Measurements from ENCODE around the gene SNX32. TPM values are rescaled to one million over a fixed set of nuclear protein-coding genes. Genes with fewer than 3 reads are reported as not detected.

SNX32 gene
- 1.2 and 3.1 TPM in 2 replicates for total RNA-seq

GRCh38 chr11:65833297-65834030 is at the start of gene SNX32:
Gene SNX32 (plus strand): TSS chr11:65833963. CDS start chr11:65834066, 103 bp downstream.

GRCh38 chr11:65786786-65787636 is 46.8 kb upstream of the SNX32 start, which contains the start of gene OVOL1:
Gene OVOL1 (plus strand): TSS chr11:65787063. CDS start chr11:65787374, 311 bp downstream.

GRCh38 chr11:65857853-65858680 is 24.3 kb downstream of the SNX32 start, which contains the start of gene CFL1:
Gene CFL1 (minus strand): TSS chr11:65858180. CDS start chr11:65858099, 81 bp downstream.

DNA sequence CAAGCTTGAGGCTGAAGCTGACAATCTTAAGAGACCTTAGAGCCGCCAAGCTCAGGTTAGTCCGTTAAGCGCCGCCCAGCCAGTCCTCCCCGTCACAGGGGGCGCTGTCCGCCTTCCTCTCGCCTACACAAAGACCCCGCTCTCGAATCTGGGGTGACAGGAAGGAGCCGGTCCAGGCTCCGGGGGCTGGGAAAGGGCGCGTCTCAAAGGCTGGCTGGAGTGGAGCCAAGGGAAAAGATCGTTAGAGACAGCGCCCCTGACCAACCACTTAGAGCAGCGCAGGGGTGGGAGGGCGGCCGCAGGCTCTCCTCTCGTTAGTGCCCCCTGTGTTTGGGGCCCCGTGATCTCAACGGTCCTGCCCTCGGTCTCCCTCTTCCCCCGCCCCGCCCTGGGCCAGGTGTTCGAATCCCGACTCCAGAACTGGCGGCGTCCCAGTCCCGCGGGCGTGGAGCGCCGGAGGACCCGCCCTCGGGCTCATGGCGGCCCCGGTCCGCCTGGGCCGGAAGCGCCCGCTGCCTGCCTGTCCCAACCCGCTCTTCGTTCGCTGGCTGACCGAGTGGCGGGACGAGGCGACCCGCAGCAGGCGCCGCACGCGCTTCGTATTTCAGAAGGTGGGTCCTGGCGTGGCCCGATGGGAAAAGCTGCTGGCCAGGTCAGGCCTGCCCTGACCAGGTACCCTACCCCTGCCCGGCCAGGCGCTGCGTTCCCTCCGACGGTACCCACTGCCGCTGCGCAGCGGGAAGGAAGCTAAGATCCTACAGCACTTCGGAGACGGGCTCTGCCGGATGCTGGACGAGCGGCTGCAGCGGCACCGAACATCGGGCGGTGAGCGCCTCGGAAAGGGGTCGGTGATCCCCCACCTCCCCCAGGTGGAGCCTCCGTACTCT is 26.8 kb downstream of the SNX32 start, which contains the start of gene MUS81:
MUS81 (plus strand) TSS at position 156 of the 887 bp plus-strand sequence; CDS start at position 477, 321 bp downstream.

DNA sequence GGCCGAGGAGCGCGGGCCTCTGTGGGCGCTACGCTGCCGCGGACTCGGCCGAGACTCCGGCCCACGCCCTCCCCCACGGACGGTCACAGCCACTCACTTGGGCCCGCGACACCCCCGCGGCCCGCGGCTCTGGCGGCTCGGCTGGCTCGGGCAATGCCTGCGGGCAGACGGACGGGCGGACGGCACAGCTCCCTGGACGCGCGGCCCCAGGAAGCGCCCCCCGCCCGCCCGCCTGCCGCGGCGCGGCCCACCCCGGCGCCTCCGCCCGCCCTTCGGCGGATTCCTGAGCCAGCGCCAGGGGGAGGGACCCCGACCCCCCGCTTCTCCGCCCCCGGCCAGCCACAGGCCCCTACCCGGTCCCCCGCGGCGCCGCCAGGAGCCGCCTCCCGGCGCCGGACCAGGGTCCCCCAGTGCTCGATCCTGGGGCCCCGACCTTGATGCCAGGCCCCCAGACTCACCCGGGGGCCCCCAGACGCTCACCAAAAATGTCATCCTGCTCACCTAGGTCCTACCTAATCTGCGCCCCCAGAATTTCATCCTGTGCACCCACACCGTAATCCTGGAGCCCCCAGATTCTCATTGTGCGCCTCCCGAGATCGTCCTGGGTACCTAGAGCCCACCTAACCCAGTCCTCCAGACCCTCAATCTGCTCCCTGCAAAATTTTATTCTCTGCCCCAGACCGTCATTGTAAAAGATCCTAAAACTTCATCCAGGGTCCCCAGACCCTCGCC is 39.0 kb downstream of the SNX32 start, which contains the start of gene EFEMP2:
EFEMP2 (minus strand) TSS at position 215 of the 732 bp plus-strand sequence. CDS start 446 bp downstream, outside the sequence.

GRCh38 chr11:65879617-65880016 is 45.9 kb downstream of the SNX32 start, which contains the start of gene CTSW:
Gene CTSW (plus strand): TSS chr11:65879837. CDS start chr11:65879855, 18 bp downstream.

GRCh38 chr11:65888163-65888814 is 54.5 kb downstream of the SNX32 start, which contains the start of gene FIBP:
Gene FIBP (minus strand): TSS chr11:65888471. CDS start chr11:65888418, 53 bp downstream.

DNA sequence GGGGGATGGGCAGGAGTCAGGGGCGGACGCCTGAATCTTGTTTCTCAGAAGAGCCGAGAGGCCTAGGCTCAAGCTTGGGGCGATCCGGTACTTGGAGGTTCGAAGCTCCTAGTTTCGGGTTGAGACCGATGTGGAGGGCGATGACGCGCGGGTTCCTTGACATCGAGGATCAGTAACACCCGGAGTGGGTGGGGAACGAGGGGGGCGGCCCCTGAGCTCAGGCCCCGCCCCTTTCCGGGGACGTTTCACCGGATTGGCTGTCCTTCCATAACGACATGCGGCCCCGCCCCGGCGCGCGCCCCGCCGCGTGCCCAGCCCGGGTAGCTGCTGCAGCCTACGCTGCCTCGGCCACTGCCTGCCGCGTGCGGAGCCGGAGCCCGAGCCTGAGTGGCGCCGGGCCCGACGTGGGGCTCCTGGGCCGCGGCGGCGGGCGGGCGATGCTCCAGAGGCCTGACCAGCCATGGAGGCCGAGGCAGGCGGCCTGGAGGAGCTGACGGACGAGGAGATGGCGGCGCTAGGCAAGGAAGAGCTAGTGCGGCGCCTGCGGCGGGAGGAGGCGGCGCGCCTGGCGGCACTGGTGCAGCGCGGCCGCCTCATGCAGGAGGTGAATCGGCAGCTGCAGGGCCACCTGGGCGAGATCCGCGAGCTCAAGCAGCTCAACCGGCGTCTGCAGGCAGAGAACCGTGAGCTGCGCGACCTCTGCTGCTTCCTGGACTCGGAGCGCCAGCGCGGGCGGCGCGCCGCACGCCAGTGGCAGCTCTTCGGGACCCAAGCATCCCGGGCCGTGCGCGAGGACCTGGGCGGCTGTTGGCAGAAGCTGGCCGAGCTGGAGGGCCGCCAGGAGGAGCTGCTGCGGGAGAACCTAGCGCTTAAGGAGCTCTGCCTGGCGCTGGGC is 56.8 kb downstream of the SNX32 start, which contains the start of gene CCDC85B:
CCDC85B (plus strand) TSS at position 350 of the 895 bp plus-strand sequence; CDS start at position 461, 111 bp downstream.

DNA sequence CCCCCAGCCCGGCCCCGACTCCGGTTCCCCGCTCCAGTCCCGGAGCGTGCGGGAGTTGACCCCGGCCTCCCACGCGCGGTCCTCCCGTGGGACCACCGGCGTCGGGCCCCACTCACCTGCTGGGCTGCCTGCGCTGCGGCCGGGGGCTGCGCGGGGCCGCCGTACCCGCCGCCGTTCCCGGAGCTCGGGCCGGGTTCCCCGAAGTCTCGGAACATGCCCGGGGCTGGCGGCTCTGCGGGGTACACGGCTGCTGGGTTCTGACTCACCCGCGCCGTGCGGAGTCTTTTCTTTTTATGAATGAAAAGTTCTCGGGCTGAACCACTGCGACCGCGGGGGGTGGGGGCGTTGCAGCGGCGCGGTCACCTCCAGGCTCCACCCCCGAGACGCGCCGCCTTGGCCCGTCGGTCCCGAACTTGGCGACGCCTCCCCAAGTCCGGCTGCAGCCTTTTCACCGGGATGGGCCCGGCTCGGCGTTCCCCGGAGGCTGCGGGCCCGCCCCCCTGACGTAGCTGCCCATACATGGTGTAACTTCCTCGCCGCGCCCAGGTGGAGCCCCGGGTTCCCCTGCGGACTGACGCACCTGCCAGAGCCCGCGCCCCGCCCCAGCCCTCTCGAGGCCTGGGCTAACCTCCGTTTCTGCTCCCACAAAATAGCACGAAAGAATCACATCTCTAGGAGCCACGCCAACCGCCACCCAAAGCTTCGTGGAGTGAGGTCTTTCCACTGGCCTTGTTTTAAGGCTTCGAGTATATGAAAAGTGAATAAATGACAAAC is 66.5 kb downstream of the SNX32 start, which contains the start of gene FOSL1:
FOSL1 (minus strand) TSS at position 264 of the 774 bp plus-strand sequence; CDS start at position 215, 49 bp downstream.

Other genes with a start within 250 kb of the SNX32 start
- 0.29 and 0.50 TPM in 2 replicates for gene KCNK7, start 238.2 kb upstream of the SNX32 start, total RNA-seq
- 25.8 and 26.3 TPM in 2 replicates for gene MAP3K11, start 219.7 kb upstream of the SNX32 start, total RNA-seq
- gene PCNX3, start 218.2 kb upstream of the SNX32 start, total RNA-seq, result 22.7 and 30.8 TPM in 2 replicates
- gene SIPA1, start 195.9 kb upstream of the SNX32 start, total RNA-seq, result 25.1 and 25.2 TPM in 2 replicates
- 9.3 and 23.8 TPM in 2 replicates for gene RELA, start 171.0 kb upstream of the SNX32 start, total RNA-seq
- 45.4 and 47.3 TPM in 2 replicates for gene KAT5, start 121.7 kb upstream of the SNX32 start, total RNA-seq
- 32.9 and 57.7 TPM in 2 replicates for gene RNASEH2C, start 113.2 kb upstream of the SNX32 start, total RNA-seq
- gene AP5B1, start 53.0 kb upstream of the SNX32 start, total RNA-seq, result 7.1 and 10.6 TPM in 2 replicates
- gene OVOL1, start 46.9 kb upstream of the SNX32 start, total RNA-seq, result not detected in 2 replicates
- gene CFL1, start 24.2 kb downstream of the SNX32 start, total RNA-seq, result 951 and 1,471 TPM in 2 replicates
- gene MUS81, start 26.5 kb downstream of the SNX32 start, total RNA-seq, result 47.6 and 51.9 TPM in 2 replicates
- 56.3 and 157 TPM in 2 replicates for gene EFEMP2, start 38.8 kb downstream of the SNX32 start, total RNA-seq
- not detected in 2 replicates for gene CTSW, start 45.9 kb downstream of the SNX32 start, total RNA-seq
- gene FIBP, start 54.5 kb downstream of the SNX32 start, total RNA-seq, result 204 and 244 TPM in 2 replicates
- 168 and 233 TPM in 2 replicates for gene CCDC85B, start 56.7 kb downstream of the SNX32 start, total RNA-seq
- gene FOSL1, start 66.4 kb downstream of the SNX32 start, total RNA-seq, result 19.9 and 24.3 TPM in 2 replicates
- gene C11orf68, start 85.1 kb downstream of the SNX32 start, total RNA-seq, result 30.1 and 37.4 TPM in 2 replicates
- gene DRAP1, start 85.5 kb downstream of the SNX32 start, total RNA-seq, result 255 and 434 TPM in 2 replicates
- 0.33 TPM in 1 of 2 replicates, not detected in the other for gene TSGA10IP, start 111.5 kb downstream of the SNX32 start, total RNA-seq
- 51.1 and 57.1 TPM in 2 replicates for gene SART1, start 127.8 kb downstream of the SNX32 start, total RNA-seq
- gene EIF1AD, start 168.2 kb downstream of the SNX32 start, total RNA-seq, result 28.2 and 29.3 TPM in 2 replicates
- gene BANF1, start 168.5 kb downstream of the SNX32 start, total RNA-seq, result 17.5 and 26.5 TPM in 2 replicates
- 0.17 TPM in 1 of 2 replicates, not detected in the other for gene CST6, start 178.0 kb downstream of the SNX32 start, total RNA-seq
- under 0.01 TPM in 1 of 2 replicates, not detected in the other for gene CATSPER1, start 192.5 kb downstream of the SNX32 start, total RNA-seq
- not detected in 2 replicates for gene GAL3ST3, start 215.2 kb downstream of the SNX32 start, total RNA-seq
- gene SF3B2, start 218.4 kb downstream of the SNX32 start, total RNA-seq, result 163 and 165 TPM in 2 replicates
- gene PACS1, start 236.3 kb downstream of the SNX32 start, total RNA-seq, result 31.3 and 46.0 TPM in 2 replicates

All from smooth muscle cell of trachea (primary cell).